HepG2 (cell line): ENCODE measurements around the gene CACNA2D1.

Source experiments
- CREM ChIP-seq, 2 experiments: sonication (generic) in 1 of 2; formaldehyde crosslinking in 1 of 2; IDR thresholded peaks; 2 replicates each; pipeline versions ENCODE4 v1.4.0 to v1.6.1; 2016 to 2020; ENCODE audit warnings: antibody characterized with exemption in 1 of 2, mild to moderate bottlenecking in 1 of 2, missing genetic modification reagents in 1 of 2
- FOXK2 ChIP-seq: fragments of 450-650 bp; IDR thresholded peaks from 2 replicates; pipeline ENCODE4 v1.6.1; 2016
- KDM1A ChIP-seq: IDR thresholded peaks from 2 replicates; pipeline ENCODE4 v1.6.1; 2016; ENCODE audit warnings: missing compliant biosample characterization
- POLR2A ChIP-seq, 2 experiments: IDR thresholded peaks; 2 replicates each; pipeline ENCODE4 v1.6.1; 2011; ENCODE audit warnings: low read depth in 2 of 2, low read length in 2 of 2, mild to moderate bottlenecking in 1 of 2, moderate library complexity in 1 of 2; ENCODE audit not compliant: insufficient read depth in 1 of 2
- POLR2AphosphoS5 ChIP-seq: IDR thresholded peaks from 2 replicates; pipeline ENCODE4 v1.6.1; 2012; ENCODE audit warnings: low read depth, low read length
- ZNF274 ChIP-seq: sonication (generic); formaldehyde crosslinking; IDR thresholded peaks from 2 replicates; pipeline ENCODE4 v1.5.1; 2020; ENCODE audit warnings: mild to moderate bottlenecking, missing genetic modification reagents
- ZNF781 ChIP-seq: sonication (generic); formaldehyde crosslinking; IDR thresholded peaks from 2 replicates; pipeline ENCODE4 v1.5.1; 2020; ENCODE audit warnings: borderline replicate concordance, mild to moderate bottlenecking, missing genetic modification reagents; ENCODE audit errors: not compliant biosample characterization
- TF ChIP-seq, protein P1 (sequence below), 2 experiments: sonication (generic) in 1 of 2; formaldehyde crosslinking in 1 of 2; IDR thresholded peaks; 2 replicates each; pipeline versions ENCODE4 v1.5.1 to v1.6.1; 2011 to 2020; ENCODE audit warnings: borderline replicate concordance in 1 of 2, low read depth in 1 of 2, low read length in 1 of 2, mild to moderate bottlenecking in 1 of 2, missing genetic modification reagents in 1 of 2, moderate library complexity in 1 of 2
- TF ChIP-seq, protein P2 (sequence below): sonication (generic); formaldehyde crosslinking; IDR thresholded peaks from 2 replicates; pipeline ENCODE4 v1.5.0; 2020; ENCODE audit warnings: mild to moderate bottlenecking, missing genetic modification reagents, moderate library complexity

DNA sequence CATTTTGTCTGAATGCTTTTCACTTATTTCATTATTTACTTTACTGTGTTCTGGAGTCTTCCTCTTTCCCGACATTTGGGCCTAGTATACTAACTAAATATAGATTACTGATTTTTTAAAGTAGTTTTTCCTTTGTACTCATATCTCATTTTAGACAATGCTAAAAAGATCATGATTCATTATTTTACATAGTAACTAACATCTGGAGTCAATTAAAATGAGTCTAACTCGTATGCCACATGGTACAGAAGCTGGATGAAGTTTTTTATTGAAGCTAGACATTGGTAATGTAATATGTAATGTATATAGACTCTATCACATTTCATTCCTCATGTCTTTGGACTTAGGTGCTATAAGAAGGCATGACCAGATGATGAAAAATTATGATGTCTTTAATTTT is 517.4 kb downstream of the CACNA2D1 start:
- TF ChIP-seq, protein P1, sequence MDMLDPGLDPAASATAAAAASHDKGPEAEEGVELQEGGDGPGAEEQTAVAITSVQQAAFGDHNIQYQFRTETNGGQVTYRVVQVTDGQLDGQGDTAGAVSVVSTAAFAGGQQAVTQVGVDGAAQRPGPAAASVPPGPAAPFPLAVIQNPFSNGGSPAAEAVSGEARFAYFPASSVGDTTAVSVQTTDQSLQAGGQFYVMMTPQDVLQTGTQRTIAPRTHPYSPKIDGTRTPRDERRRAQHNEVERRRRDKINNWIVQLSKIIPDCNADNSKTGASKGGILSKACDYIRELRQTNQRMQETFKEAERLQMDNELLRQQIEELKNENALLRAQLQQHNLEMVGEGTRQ (IDR thresholded peaks at IDR 0.05; ENCODE audit: low read depth, low read length), result no peak
- TF ChIP-seq, protein P1 (CRISPR knock-in tag; IDR thresholded peaks at IDR 0.05; ENCODE audit: borderline replicate concordance), result no peak
- TF ChIP-seq, protein P2, sequence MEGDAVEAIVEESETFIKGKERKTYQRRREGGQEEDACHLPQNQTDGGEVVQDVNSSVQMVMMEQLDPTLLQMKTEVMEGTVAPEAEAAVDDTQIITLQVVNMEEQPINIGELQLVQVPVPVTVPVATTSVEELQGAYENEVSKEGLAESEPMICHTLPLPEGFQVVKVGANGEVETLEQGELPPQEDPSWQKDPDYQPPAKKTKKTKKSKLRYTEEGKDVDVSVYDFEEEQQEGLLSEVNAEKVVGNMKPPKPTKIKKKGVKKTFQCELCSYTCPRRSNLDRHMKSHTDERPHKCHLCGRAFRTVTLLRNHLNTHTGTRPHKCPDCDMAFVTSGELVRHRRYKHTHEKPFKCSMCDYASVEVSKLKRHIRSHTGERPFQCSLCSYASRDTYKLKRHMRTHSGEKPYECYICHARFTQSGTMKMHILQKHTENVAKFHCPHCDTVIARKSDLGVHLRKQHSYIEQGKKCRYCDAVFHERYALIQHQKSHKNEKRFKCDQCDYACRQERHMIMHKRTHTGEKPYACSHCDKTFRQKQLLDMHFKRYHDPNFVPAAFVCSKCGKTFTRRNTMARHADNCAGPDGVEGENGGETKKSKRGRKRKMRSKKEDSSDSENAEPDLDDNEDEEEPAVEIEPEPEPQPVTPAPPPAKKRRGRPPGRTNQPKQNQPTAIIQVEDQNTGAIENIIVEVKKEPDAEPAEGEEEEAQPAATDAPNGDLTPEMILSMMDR, result no peak
- TF ChIP-seq ZNF781 (CRISPR knock-in tag) (no peak), KDM1A (no peak), CREM (IDR thresholded peaks at IDR 0.05) (no peak), CREM (CRISPR knock-in tag; IDR thresholded peaks at IDR 0.05) (no peak), POLR2A (IDR thresholded peaks at IDR 0.05; ENCODE audit: insufficient read depth in 1 of 2, low read depth in 2 of 2, low read length in 2 of 2) (no peak), ZNF274 (CRISPR knock-in tag) (no peak), POLR2AphosphoS5 (no peak), FOXK2 (no peak)
